Left ventricle myocardium inferior (tissue), 1 donor: ENCODE measurements around the gene MYDGF. TPM values are rescaled to one million over a fixed set of nuclear protein-coding genes. Genes with fewer than 3 reads are reported as not detected.

ENCODE experiments used
- DNase-seq: peaks from one replicate; pipeline ENCODE4 v3.0.0-alpha.2; 2020
- H3K27ac ChIP-seq: fragments of 200-600 bp; replicated peaks from 2 replicates; pipeline ENCODE4 v1.8.0; 2021
- H3K27me3 ChIP-seq: fragments of 200-600 bp; 2 replicates; pipeline ENCODE4 v1.8.0; 2021; ENCODE audit warnings: low read depth
- H3K36me3 ChIP-seq: fragments of 200-600 bp; 2 replicates; pipeline ENCODE4 v1.8.0; 2021
- H3K4me1 ChIP-seq: fragments of 200-600 bp; 2 replicates; pipeline ENCODE4 v1.8.0; 2021
- H3K4me3 ChIP-seq: fragments of 200-600 bp; 2 replicates; pipeline ENCODE4 v1.8.0; 2021; ENCODE audit warnings: mild to moderate bottlenecking, moderate library complexity
- H3K9me3 ChIP-seq: fragments of 200-600 bp; replicated peaks from 2 replicates; pipeline ENCODE4 v1.8.0; 2021
- CTCF ChIP-seq: fragments of 200-600 bp; IDR thresholded peaks from 2 replicates; pipeline ENCODE4 v1.8.0; 2021; ENCODE audit warnings: antibody characterized with exemption, mild to moderate bottlenecking, borderline replicate concordance
- intact Hi-C: fragments of 100-400 bp; cut with micrococcal nuclease; formaldehyde crosslinking; loops from one replicate; pipeline ENCODE4 v1.11.0; 2022
- total RNA-seq: library from RNA; stranded (reverse); fragmentation: NEBNext Ultra II Directional; extraction: Animal tissue kit (Norgen Biotek cat#: 25700); gene quantifications from one replicate; pipeline ENCODE4 v1.2.1, GENCODE V29; 2021
- donor health status: DM: no; HTN: yes; CAD: no; lungs with severe emphysema.

The MYDGF gene
- total RNA-seq, 1 donor from 2014 or later: 26.3 TPM

GRCh38 chr19:4714016-4714415 lies 43.9 kb upstream of the MYDGF start:
- H3K36me3 ChIP-seq: peaks cover 79% of the 10 kb centered on the region
- peaks cover 70% of the 10 kb centered on the region for H3K4me1 ChIP-seq
- intact Hi-C loops: no loop called here
- peak overlapping the region; percentile 31 for H3K4me3 ChIP-seq
- no peaks in the 10 kb centered on the region for H3K9me3 ChIP-seq
- H3K27me3 ChIP-seq: no peaks in the 10 kb centered on the region
- TF ChIP-seq CTCF: no peak
- DNase-seq: no peak
- peak overlapping the region; percentile 91 for H3K27ac ChIP-seq

DNA sequence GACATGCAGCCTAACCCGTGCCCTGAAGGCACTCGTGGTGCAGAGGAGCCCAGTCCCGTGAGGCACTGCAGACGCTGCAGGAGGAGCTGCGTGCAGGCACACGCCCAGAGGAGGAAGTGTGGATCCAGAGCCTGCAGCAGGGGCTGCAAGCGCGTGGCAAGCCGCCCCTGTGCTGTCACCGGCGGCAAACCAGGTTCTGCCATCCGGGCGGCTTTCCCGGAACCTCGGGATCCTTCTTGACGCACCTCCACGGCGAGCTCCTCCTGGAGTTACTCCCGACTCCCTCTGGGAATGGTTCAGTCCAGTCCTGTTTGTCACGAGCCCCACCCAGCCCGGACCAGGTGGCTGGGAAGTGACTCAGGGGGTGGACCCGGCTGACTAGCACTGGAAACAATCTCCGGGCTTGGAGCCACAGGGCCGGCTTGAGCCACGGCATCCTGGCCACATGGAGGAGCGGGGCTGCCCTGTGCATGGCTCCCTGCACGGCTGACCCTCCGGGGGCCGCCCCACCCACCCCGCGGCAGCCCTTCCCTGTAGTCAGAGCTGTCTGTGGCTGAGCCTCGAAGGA lies 43.3 kb upstream of the MYDGF start:
- no peak for TF ChIP-seq CTCF
- Histone ChIP-seq H3K27ac (peak overlapping the region; percentile 91), H3K9me3 (no peaks in the 10 kb centered on the region), H3K36me3 (peaks cover 74% of the 10 kb centered on the region), H3K4me3 (peak overlapping the region; percentile 36), H3K4me1 (peaks cover 76% of the 10 kb centered on the region), H3K27me3 (no peaks in the 10 kb centered on the region)
- DNase-seq: peak; percentile 85
- intact Hi-C loops: no loop called here

DNA sequence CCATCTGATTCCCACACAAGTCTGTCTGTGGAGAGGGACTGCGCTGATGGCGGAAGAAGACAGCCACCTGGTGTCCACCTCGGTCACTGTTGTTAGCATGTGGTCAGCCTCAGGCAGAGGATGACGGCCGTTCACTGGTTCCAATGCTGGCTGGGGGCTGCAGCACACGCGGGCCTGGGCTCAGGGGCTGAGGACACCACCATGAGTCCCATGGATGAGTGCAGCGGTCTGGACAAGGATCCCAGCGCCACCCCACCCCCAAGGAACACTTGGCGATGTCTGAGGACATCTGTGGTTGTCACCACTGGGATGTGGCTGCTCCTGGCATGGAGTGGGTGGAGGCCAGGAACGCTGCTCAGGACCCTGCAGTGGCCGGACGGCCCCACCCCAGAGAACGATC lies 42.6 kb upstream of the MYDGF start:
- no peaks in the 10 kb centered on the region for H3K9me3 ChIP-seq
- TF ChIP-seq CTCF: peak; percentile 13
- H3K27ac ChIP-seq: peak overlapping the region; percentile 91
- peaks cover 67% of the 10 kb centered on the region for H3K36me3 ChIP-seq
- intact Hi-C loops: no loop called here
- H3K4me1 ChIP-seq: peaks cover 83% of the 10 kb centered on the region
- peak; percentile 14 for DNase-seq
- H3K27me3 ChIP-seq: no peaks in the 10 kb centered on the region
- H3K4me3 ChIP-seq: peak overlapping the region; percentile 36

- TF ChIP-seq CTCF: no peak
- intact Hi-C loops: no loop called here
- H3K9me3 ChIP-seq: no peaks in the 10 kb centered on the region
- no peak overlapping the region for H3K4me3 ChIP-seq
- H3K36me3 ChIP-seq: peaks cover 62% of the 10 kb centered on the region
- H3K27ac ChIP-seq: peak overlapping the region; percentile 93
- no peak for DNase-seq
- peaks cover 85% of the 10 kb centered on the region for H3K4me1 ChIP-seq
- no peaks in the 10 kb centered on the region for H3K27me3 ChIP-seq
Observed at GRCh38 chr19:4711211-4711610, 41.1 kb upstream of the MYDGF start.

DNA sequence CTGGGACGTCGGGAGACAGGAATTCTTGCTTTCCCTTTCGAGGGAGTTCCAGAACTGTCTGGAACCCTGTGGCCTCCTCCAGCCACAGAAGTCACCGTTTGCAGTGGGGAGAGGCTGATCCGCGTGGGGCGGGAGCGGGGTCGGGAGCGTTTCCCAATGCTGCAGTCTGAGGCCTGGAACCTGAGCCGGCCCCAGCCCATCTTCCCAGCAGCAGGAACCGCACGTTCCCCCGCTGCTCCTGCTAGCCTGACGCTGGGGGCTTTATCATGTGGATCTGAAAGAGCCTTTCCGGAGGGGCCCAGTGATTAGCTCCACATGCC lies 40.1 kb upstream of the MYDGF start:
- Histone ChIP-seq H3K4me1 (peaks cover 84% of the 10 kb centered on the region), H3K9me3 (no peaks in the 10 kb centered on the region), H3K36me3 (peaks cover 59% of the 10 kb centered on the region), H3K27ac (peak overlapping the region; percentile 93), H3K27me3 (no peaks in the 10 kb centered on the region), H3K4me3 (no peak overlapping the region)
- TF ChIP-seq CTCF: no peak
- DNase-seq: no peak
- intact Hi-C loops: no loop called here
